Retinal pigment epithelial cell (primary cell): ENCODE results near the gene MUC4.
A peak's percentile ranks its signal among the peaks of the same experiment; 100 is the strongest.
"Not testable (repeated sequence)": the region's sequence is repeated elsewhere in the genome, so short reads cannot be mapped to it uniquely, and the experiment has no call there.

Experiments used
- DNase-seq: peaks from one replicate; pipeline ENCODE4 v3.0.0-alpha.2; 2010; ENCODE audit warnings: low read depth
- H3K4me3 ChIP-seq: 2 replicates; pipeline ENCODE4 v1.5.1; 2011; ENCODE audit warnings: mild to moderate bottlenecking, low read length, control low read depth, moderate library complexity
- TF ChIP-seq, protein P1 (sequence below): conservative IDR thresholded peaks from 2 replicates; pipeline ENCODE4 v1.5.1; 2011; ENCODE audit warnings: low read depth, low read length, control low read depth, inconsistent platforms

MUC4 gene

DNA sequence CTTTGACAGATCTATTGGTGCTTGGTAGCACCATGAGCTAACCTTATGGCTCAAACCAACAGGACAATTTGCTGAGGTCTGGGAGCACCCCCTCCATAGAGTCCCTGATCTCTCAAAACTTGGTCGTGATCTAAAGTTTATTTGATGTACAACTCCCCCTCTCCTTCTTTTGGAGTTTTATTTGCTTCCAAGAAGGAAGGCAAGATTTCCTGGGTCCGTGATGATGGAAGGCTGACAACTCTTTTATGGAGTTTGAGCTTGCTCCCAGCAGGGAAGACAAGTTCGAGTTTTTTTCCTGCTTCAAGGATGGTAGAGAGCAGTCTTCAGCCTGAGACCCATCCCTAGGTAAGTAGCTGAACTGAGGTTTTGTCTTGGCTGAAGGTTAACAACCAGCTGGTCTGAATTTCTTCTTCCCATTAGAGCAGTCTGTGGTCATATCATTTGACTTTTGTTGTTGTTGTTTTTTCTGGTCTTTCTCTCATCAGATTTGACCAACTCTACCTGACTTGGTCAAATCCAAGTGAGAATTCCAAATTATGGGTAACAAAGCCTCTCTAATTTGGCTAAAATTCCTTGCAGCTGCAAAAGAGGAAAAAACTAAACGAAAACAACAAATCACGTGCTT lies 93.8 kb downstream of the MUC4 start:
- no peak for DNase-seq
- TF ChIP-seq, protein P1, sequence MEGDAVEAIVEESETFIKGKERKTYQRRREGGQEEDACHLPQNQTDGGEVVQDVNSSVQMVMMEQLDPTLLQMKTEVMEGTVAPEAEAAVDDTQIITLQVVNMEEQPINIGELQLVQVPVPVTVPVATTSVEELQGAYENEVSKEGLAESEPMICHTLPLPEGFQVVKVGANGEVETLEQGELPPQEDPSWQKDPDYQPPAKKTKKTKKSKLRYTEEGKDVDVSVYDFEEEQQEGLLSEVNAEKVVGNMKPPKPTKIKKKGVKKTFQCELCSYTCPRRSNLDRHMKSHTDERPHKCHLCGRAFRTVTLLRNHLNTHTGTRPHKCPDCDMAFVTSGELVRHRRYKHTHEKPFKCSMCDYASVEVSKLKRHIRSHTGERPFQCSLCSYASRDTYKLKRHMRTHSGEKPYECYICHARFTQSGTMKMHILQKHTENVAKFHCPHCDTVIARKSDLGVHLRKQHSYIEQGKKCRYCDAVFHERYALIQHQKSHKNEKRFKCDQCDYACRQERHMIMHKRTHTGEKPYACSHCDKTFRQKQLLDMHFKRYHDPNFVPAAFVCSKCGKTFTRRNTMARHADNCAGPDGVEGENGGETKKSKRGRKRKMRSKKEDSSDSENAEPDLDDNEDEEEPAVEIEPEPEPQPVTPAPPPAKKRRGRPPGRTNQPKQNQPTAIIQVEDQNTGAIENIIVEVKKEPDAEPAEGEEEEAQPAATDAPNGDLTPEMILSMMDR = no peak
- no peak overlapping the region for H3K4me3 ChIP-seq

DNA sequence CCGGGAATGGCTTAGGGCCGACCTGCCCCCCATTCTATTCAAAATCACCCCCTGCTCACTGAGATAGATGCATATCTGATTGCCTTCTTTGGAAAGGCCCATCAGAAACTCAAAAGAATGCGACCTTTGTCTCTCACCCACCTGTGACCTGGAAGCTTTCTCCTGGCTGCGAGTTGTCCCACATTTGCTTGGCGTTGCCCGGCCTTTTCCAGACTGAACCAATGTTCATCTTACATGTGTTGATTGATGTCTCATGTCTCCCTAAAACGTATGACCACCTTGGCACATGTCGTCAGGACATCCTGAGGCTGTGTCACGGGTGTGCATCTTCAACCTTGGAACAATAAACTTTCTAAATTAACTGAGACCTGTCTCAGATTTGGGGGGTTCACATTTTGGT lies 94.3 kb downstream of the MUC4 start:
- TF ChIP-seq, protein P1 = no peak
- DNase-seq = no peak
- H3K4me3 ChIP-seq = no peak overlapping the region

GRCh38 chr3:195715583-195716266 lies 96.0 kb downstream of the MUC4 start:
- H3K4me3 ChIP-seq = no peak overlapping the region
- DNase-seq = peak; percentile 27
- TF ChIP-seq, protein P1 = no peak

GRCh38 chr3:195715134-195715533 lies 96.6 kb downstream of the MUC4 start:
- TF ChIP-seq, protein P1 = no peak
- DNase-seq = no peak

GRCh38 chr3:195714380-195715011 lies 97.2 kb downstream of the MUC4 start:
- TF ChIP-seq, protein P1 = no peak
- DNase-seq = no peak
- H3K4me3 ChIP-seq = no peak overlapping the region

More at GRCh38 chr3:195715134-195715533, 96.6 kb downstream of the MUC4 start:
- H3K4me3 ChIP-seq = no peak overlapping the region

- not testable (repeated sequence) for DNase-seq, H3K4me3 ChIP-seq
Measured at GRCh38 chr3:195713150-195713549, 98.6 kb downstream of the MUC4 start.

DNA sequence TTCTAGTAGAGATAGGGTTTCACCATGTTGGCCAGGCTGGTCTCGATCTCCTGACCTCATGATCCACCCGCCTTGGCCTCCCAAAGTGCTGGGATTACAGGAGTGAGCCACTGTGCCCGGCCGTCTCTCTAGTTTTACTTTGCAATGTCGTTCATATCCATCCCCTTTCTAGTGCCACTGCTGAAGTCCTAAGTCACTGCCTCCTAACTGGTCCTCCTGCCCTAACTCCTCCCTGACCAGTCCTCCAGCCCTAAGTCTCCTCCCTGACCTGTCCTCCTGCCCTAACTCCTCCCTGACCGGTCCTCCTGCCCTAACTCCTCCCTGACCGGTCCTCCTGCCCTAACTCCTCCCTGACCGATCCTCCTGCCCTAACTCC lies 99.2 kb downstream of the MUC4 start:
- H3K4me3 ChIP-seq = not testable (repeated sequence)

DNA sequence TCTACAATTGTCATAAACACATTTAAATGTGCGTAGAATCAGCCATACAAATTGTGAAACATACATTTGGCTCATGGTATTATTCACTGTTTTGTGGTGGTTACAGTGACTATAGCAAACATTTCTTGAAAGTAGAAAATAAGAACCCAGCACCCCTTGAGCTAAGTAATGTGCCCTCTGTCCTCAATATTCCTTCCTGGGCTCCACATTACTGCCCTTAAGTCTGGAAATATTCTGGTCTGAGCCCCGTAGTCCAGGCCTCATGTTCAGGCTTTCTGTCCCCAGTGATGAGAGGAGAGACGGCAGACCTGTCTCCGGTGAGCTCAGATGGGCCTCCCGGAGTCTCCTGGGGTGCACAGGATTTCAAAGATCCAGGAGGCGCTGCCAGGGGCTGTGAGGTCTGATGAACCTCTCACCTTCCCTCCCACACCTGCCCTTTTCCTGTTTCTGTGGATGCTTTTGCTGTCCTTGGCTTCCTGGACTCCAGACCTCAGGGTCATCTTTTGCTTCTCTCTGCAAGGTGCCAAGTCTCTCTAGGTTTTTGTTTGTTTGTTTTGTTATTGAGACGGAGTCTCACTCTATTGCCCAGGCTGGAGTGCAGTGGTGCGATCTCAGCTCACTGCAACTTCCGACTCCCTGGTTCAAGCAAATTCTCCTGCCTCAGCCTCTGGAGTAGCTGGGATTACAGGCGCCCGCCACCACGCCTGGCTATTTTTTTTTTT lies 99.8 kb downstream of the MUC4 start:
- TF ChIP-seq, protein P1 = no peak
- H3K4me3 ChIP-seq = no peak overlapping the region
- no peak for DNase-seq

More for the DNA sequence above, 99.2 kb downstream of the MUC4 start:
- not testable (repeated sequence) for DNase-seq

DNA sequence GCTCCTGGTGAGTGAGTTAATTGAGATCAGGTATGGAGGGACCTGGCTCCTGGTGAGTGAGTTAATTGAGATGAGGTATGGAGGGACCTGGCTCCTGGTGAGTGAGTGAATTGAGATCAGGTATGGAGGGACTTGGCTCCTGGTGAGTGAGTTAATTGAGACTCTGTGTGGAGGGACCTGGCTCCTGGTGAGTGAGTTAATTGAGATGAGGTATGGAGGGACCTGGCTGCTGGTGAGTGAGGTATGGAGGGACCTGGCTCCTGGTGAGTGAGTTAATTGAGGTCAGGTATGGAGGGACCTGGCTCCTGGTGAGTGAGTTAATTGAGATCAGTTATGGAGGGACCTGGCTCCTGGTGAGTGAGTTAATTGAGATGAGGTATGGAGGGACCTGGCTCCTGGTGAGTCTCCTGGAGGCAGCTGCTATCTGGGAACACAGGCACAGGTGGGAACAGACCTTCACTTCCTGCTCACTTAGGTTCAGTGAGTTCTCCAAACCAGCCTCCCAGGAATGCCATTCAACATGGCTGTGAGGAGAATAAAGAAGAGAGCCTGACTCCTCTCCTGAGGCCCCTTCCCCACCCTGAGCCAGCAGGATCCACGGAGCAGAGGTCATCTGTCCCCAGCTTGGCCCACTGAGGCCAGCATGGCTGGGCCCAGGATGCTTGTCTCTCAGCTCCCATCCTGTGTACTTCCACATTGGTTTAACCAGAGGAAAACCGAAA lies 100.5 kb downstream of the MUC4 start:
- DNase-seq, H3K4me3 ChIP-seq: not testable (repeated sequence)

- DNase-seq, H3K4me3 ChIP-seq: not testable (repeated sequence)
Measured at GRCh38 chr3:195710126-195710905, 101.4 kb downstream of the MUC4 start.
